ENCODE data around the gene MGRN1. TPM values are rescaled to one million over a fixed set of nuclear protein-coding genes. Genes with fewer than 3 reads are reported as not detected.

The MGRN1 gene
- total RNA-seq, 1 experiment from 2014 or later = 46.2 TPM

GRCh38 chr16:4652561-4652960 lies 27.9 kb downstream of the MGRN1 start:
- DNase-seq (ENCODE audit: low read depth) = no peak

GRCh38 chr16:4654011-4654963 lies 29.7 kb downstream of the MGRN1 start:
- DNase-seq (ENCODE audit: low read depth) = no peak

- no peak for DNase-seq (ENCODE audit: low read depth)
Observed at GRCh38 chr16:4654964-4655590, 30.5 kb downstream of the MGRN1 start.

- no peak for DNase-seq (ENCODE audit: low read depth)
Observed at GRCh38 chr16:4655801-4656200, 31.2 kb downstream of the MGRN1 start.

GRCh38 chr16:4656221-4656620 lies 31.6 kb downstream of the MGRN1 start:
- DNase-seq (ENCODE audit: low read depth) = no peak

- DNase-seq (ENCODE audit: low read depth) = no peak
Observed at GRCh38 chr16:4656695-4657686, 32.4 kb downstream of the MGRN1 start.

GRCh38 chr16:4659363-4660353 lies 35.0 kb downstream of the MGRN1 start:
- no peak for DNase-seq (ENCODE audit: low read depth)

- peak; percentile 70 for DNase-seq (ENCODE audit: low read depth)
Observed at GRCh38 chr16:4660454-4661007, 35.9 kb downstream of the MGRN1 start.

GRCh38 chr16:4661661-4662060 lies 37.0 kb downstream of the MGRN1 start:
- no peak for DNase-seq (ENCODE audit: low read depth)

GRCh38 chr16:4663465-4663776 lies 38.8 kb downstream of the MGRN1 start:
- no peak for DNase-seq (ENCODE audit: low read depth)

GRCh38 chr16:4663777-4664465 lies 39.3 kb downstream of the MGRN1 start:
- no peak for DNase-seq (ENCODE audit: low read depth)

GRCh38 chr16:4664538-4665418 lies 40.2 kb downstream of the MGRN1 start:
- no peak for DNase-seq (ENCODE audit: low read depth)

- no peak for DNase-seq (ENCODE audit: low read depth)
Observed at GRCh38 chr16:4666537-4667202, 42.0 kb downstream of the MGRN1 start.

- DNase-seq (ENCODE audit: low read depth) = no peak
Observed at GRCh38 chr16:4667203-4667963, 42.8 kb downstream of the MGRN1 start.

GRCh38 chr16:4668313-4668960 lies 43.8 kb downstream of the MGRN1 start:
- no peak for DNase-seq (ENCODE audit: low read depth)

GRCh38 chr16:4673387-4674046 lies 48.9 kb downstream of the MGRN1 start:
- DNase-seq (ENCODE audit: low read depth) = no peak

Data from M059J (cell line).